Measurements from ENCODE around the gene RNF186.
"Not testable (repeated sequence)": the region's sequence is repeated elsewhere in the genome, so short reads cannot be mapped to it uniquely, and the experiment has no call there.

Gene RNF186

GRCh38 chr1:19814681-19815503, at the start of gene RNF186:
Gene RNF186 (minus strand): TSS chr1:19815283. CDS start chr1:19815101, 182 bp downstream.
- DNase-seq, result peak; percentile 13 to 64

DNA sequence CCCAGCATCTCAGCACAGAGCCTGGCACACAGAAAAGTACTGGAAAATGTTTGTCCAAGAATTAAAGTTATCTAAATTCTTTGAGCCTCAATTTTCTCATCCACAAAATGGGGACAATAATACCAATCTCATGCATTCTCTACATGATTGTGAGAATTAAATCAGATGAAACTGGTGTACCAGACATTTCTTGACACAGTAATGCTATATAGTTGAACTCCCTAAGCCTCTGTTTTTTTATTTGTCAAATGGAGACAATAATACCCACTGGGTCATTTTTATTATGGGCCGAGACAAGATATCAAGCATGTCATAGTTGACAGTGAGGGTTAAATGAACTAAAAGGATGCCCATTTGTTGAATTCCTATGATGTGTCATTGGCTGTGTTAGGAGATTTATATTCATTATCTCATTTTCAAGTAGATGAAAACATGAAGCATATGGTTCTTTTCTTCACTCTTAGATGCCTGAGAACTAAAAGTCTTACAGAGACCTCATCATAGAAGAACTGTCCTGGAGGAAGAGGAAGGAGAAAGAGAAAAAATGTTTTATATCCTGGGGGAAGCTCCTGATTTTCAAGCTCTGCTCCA, 49.6 kb upstream of the RNF186 start:
- DNase-seq, result no peak

- DNase-seq, result no peak
Observed at GRCh38 chr1:19862944-19863343, 47.9 kb upstream of the RNF186 start.

DNA sequence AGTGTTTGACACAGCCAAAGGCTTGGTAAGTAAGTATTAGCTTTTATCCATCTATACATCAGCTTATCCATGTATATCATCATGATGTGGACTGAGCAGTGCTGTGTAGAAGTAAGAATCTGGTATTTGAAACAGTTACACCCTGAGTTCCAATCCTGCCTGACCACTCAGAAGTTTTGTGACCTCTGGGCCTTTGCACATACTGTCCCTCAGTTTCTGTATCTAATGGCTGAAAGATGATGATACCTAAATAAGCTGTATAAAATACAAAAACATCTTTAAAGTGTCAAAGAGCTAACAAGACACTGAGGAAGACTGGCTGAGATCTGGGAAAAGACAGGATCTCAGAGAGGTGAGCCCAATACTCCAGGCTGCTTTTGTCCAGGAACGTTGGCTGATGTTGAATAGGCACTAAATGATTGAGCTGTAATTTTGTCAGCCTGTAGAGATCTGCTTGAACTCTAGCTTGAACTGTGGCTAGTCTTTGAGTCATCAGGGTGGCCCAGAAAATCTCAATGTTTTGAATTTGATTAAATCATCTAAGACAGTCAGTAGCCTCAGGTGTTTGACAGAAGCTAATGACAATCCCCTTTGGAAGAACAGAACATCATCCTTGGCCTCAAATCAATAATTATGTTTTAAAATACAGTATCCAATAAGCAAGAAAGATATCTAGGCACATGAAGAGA, 46.9 kb upstream of the RNF186 start:
- DNase-seq, result no peak

DNA sequence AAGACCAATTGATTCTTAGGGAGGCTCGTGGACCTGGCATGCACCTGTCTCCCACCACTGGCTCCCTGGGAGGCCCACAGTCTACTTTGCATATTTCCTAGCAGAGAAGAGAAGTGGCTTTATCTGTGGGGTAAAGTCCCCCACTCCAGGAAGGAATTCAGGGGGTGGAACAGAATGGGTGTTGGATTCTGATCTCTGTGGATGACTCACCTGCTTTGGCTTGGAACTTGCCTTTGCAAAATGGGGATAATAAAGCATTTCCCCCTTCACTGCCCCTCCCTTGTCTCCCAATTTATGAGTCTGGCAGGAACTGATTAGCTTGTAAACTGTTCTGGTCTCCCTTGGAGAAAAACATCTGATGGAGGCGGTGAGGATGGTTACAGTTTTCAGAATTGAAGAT, 46.0 kb upstream of the RNF186 start:
- no peak for DNase-seq

DNA sequence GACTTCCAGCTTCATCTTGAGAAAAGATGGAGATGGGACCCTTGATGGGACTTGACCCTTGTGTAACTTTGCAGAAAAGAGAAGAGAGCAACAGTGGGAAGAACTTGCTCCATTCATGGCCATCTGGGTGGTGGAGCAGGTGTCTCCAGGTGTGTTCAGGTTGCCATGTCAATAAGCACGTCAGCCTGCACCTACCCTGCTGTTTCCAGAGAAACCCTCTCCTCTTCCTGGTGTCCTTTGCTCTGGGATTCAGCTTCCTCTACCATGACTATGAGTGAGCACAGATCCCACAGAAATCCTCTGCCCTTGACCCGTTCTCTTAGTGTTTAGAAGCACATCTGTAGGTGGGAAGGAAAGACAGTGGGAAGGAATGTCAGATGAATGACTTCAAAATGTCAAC, 45.3 kb upstream of the RNF186 start:
- no peak for DNase-seq

GRCh38 chr1:19859876-19860275, 44.8 kb upstream of the RNF186 start:
- DNase-seq, result no peak

DNA sequence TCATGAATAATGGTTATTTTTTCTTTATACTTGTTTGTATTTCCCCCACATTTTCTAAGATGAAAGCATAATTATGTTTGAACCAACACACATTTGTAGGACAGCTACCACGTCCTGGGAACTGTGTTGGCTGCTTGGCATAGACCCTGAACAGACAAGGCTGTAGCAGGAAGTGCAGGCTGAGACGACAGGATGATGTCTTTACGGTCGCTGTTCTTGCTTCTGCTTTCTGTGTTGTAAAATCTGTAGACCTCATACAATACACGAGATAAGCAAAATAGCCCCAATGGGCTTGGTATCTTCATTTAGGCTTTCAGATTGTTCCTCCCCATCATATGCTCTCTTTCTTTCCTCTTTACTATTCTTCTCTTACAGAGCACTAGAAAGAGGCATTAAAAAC, 43.8 kb upstream of the RNF186 start:
- no peak for DNase-seq

GRCh38 chr1:19854866-19855265, 39.8 kb upstream of the RNF186 start:
- DNase-seq, result no peak

- no peak for DNase-seq
Observed at GRCh38 chr1:19852036-19852435, 37.0 kb upstream of the RNF186 start.

DNA sequence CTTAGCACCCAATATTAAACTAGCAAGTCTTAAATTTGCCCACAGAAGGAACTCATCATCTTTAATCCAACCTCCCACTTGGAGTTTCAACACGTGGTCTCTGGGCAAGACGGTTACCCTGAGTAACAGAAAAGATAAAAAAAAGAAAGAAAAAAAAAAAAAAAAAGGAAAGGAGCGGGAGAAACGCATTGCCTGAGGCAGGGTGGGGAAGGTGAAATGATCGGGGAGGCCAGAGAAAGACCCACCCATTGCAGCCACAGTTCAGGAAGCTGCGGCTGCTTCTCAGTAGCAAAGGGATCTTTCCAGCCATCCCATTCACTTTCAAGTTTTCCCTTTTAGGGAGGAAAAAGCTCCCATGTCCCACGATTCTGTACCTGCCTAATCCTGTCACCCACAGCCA, 35.1 kb upstream of the RNF186 start:
- DNase-seq, result no peak

DNA sequence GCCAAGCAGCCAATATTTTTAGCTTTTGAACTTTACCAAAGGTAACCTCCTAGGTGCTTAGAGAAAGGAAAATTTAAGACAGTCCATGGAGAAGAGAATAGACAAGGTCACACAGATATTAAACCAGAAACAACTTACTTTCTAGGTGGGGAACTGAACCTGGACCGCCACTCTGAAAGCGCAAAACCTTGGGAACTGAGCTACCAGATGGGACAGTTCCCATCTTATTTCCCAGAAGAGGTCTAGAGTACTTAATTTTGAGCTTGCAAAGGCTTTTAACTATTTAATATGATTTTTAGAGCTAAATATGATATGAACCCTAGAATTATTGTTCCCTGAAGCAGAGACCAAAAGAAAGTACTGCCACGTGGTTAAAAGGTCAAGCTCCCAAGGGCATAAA, 34.2 kb upstream of the RNF186 start:
- not testable (repeated sequence) for DNase-seq

DNA sequence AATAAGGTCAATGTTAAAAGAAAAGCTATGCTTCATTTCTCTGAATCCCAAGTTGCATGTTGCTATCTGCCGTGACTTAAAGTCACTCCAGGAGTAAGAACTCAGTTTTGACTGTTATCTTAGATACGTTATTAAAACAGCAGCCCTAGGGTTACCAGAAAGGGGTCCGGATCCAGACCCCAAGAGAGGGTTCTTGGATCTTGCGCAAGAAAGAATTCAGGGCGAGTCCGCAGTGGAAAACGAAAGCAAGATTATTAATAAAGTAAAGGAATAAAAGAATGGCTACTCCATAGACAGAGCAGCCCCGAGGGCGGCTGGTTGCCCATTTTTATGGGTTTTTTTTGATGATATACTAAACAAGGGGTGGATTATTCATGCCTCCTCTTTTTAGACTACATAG, 32.3 kb upstream of the RNF186 start:
- DNase-seq, result not testable (repeated sequence)

DNA sequence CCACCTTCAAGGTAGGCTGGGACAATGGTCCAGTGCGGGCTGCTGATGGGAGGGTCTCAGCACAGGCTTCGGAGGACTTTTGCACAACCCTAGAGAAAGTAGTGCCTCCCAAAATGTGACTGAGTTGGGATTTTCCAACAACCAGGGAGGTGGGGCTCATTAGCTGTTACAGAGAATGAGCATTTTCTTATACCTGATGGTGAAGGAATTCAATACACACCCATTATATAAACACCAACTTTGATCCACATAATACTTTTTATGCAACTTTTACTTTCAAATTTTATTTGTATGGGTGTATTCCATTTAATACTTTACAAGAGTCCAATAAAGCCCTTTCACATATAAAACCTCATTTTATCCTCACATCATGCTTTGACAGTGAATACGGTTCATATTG, 31.3 kb upstream of the RNF186 start:
- DNase-seq, result no peak

- no peak for DNase-seq
Observed at GRCh38 chr1:19845555-19845954, 30.5 kb upstream of the RNF186 start.

- DNase-seq, result no peak
Observed at GRCh38 chr1:19844731-19845495, 29.8 kb upstream of the RNF186 start.

- DNase-seq, result no peak
Observed at GRCh38 chr1:19840228-19840627, 25.1 kb upstream of the RNF186 start.

GRCh38 chr1:19837866-19838265, 22.8 kb upstream of the RNF186 start:
- no peak for DNase-seq

DNA sequence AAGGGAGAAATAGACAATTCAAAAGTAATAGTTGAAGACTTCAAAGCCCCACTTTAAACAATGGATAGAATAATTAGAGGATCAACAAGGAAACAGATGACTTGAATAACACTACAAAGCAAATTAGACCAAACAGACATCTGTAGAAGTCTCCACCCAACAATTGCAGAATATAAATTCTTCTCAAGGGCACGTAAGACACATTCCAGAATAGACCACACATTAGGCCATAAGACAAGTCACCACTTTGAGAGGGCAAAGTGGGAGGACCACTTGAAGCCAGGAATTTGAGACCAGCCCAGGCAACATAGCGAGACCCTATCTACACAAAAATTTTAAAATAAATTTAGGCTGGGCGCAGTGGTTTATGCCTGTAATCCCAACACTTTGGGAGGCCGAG, 20.5 kb upstream of the RNF186 start:
- no peak for DNase-seq

DNA sequence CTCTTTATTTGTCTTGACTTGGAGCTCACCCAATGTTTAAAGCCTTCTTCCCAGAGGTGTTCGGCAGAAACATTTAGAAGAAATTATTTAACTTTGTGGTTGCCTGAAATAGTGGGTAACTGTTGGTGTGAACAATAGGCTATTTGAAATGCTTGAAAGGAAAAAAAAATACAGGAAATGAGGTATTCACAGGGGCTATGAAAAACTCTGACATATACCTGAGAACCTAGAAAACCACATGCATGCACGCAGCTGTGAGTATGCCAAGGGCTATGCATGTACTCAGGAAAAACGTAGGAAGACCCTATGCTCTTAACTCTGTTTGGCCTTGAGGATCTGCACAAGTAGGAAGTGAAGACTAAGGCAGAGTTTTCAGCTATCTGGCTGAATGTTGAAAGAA, 16.4 kb upstream of the RNF186 start:
- no peak for DNase-seq

- DNase-seq, result no peak
Observed at GRCh38 chr1:19828546-19828945, 13.5 kb upstream of the RNF186 start.

GRCh38 chr1:19825298-19825697, 10.2 kb upstream of the RNF186 start:
- no peak for DNase-seq

DNA sequence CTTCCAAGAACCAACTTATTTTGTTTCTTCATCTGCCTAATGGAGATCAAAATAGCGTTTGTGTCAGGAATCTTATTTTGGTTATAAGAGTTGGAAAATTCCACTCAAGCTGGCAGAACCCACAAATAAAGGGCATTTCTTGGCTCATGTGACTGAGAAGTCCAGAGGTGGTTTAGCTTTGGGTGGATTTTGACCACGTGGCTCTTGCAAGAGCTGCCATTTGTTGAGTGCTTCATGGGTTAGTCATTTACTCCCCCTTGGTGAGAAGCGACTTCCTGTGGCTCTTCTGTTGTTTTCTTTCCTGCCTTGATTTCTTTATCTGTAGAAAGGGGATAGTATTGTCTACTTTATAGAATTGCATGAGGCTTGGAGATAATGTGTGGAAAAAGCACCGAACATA, 9.5 kb upstream of the RNF186 start:
- DNase-seq, result no peak
